ENCODE measurements around the gene ELOVL6.

Gene ELOVL6

GRCh38 chr4:109998867-109999584 lies 199.4 kb downstream of the ELOVL6 start:
- Histone ChIP-seq H3K9me3 (replicated peaks; ENCODE audit: low read length) (no peaks in the 10 kb centered on the region), H3K4me1 (ENCODE audit: control insufficient read depth, insufficient read depth, low read length) (no peaks in the 10 kb centered on the region), H3K4me2 (ENCODE audit: low read length) (no peak overlapping the region), H3K4me3 (ENCODE audit: low read length) (no peak overlapping the region), H3K9ac (ENCODE audit: low read depth, low read length) (no peak overlapping the region), H3K27me3 (ENCODE audit: control insufficient read depth, insufficient read depth, low read length) (peaks cover 6% of the 10 kb centered on the region), H3K36me3 (ENCODE audit: insufficient read depth, low read length) (no peaks in the 10 kb centered on the region)

DNA sequence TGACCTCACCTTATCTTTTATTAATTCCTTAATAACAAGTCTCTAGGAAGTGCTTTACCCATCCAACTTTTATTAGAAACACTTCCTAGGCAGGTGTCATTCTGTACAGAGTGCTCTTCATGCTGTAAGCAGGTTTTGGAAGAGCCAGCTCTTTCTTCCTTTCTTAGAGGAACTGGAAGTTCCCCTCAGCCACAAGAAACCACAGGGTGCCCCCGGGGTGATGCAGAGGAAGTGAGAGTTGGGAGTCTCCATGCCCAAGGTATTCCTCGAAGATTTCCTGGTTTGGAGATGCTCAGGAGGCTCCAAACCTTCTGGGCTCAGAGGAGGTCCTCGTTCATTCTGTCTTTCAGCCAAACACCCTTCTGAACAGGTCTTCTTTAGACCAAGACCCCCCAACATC lies 201.9 kb downstream of the ELOVL6 start:
- Histone ChIP-seq H3K4me1 (ENCODE audit: control insufficient read depth, insufficient read depth, low read length) (no peaks in the 10 kb centered on the region), H3K4me2 (ENCODE audit: low read length) (no peak overlapping the region), H3K4me3 (ENCODE audit: low read length) (no peak overlapping the region), H3K27me3 (ENCODE audit: control insufficient read depth, insufficient read depth, low read length) (peaks cover 8% of the 10 kb centered on the region), H3K9ac (ENCODE audit: low read depth, low read length) (no peak overlapping the region), H3K9me3 (replicated peaks; ENCODE audit: low read length) (no peaks in the 10 kb centered on the region), H3K36me3 (ENCODE audit: insufficient read depth, low read length) (no peaks in the 10 kb centered on the region)

All from skeletal muscle satellite cell (primary cell).